Activated T-helper 1 cell treated with Interleukin-2 at 50 U/mL for 16 hours (primary cell): ENCODE measurements around the gene GNAQ.

ENCODE experiments used
- DNase-seq: peaks from one replicate; pipeline ENCODE4 v3.0.0-alpha.2; 2020; ENCODE audit warnings: low read depth

The GNAQ gene

GRCh38 chr9:77843076-77843870, 188.3 kb downstream of the GNAQ start:
- DNase-seq = no peak

- DNase-seq = no peak
These were observed 189.7 kb downstream of the GNAQ start for GRCh38 chr9:77841739-77842386.

GRCh38 chr9:77839459-77840140, 192.0 kb downstream of the GNAQ start:
- no peak for DNase-seq

GRCh38 chr9:77838986-77839385, 192.6 kb downstream of the GNAQ start:
- DNase-seq = no peak

- no peak for DNase-seq
These were observed 196.6 kb downstream of the GNAQ start for GRCh38 chr9:77834898-77835488.

- no peak for DNase-seq
These were observed 197.8 kb downstream of the GNAQ start for GRCh38 chr9:77833561-77834429.

- no peak for DNase-seq
These were observed 199.0 kb downstream of the GNAQ start for GRCh38 chr9:77832639-77833038.

GRCh38 chr9:77831781-77832180, 199.8 kb downstream of the GNAQ start:
- no peak for DNase-seq

GRCh38 chr9:77830618-77831285, 200.9 kb downstream of the GNAQ start:
- DNase-seq = no peak

GRCh38 chr9:77829420-77829819, 202.2 kb downstream of the GNAQ start:
- DNase-seq = no peak

- no peak for DNase-seq
These were observed 204.4 kb downstream of the GNAQ start for GRCh38 chr9:77827104-77827784.

GRCh38 chr9:77826621-77827020, 205.0 kb downstream of the GNAQ start:
- no peak for DNase-seq

GRCh38 chr9:77826116-77826515, 205.5 kb downstream of the GNAQ start:
- no peak for DNase-seq

GRCh38 chr9:77825361-77825760, 206.2 kb downstream of the GNAQ start:
- no peak for DNase-seq

- no peak for DNase-seq
These were observed 211.2 kb downstream of the GNAQ start for GRCh38 chr9:77820293-77820954.

- no peak for DNase-seq
These were observed 212.0 kb downstream of the GNAQ start for GRCh38 chr9:77819657-77820056.

GRCh38 chr9:77817590-77818311, 213.9 kb downstream of the GNAQ start:
- DNase-seq = no peak

GRCh38 chr9:77816641-77817341, 214.8 kb downstream of the GNAQ start:
- no peak for DNase-seq

- no peak for DNase-seq
These were observed 216.4 kb downstream of the GNAQ start for GRCh38 chr9:77815260-77815659.
